GM13977 (cell line): Measurements from ENCODE around the gene SNX17.

Source experiments
- DNase-seq: peaks from one replicate; pipeline ENCODE4 v3.0.0; 2012; ENCODE audit warnings: low spot score
- CTCF ChIP-seq: IDR thresholded peaks from 2 replicates; pipeline ENCODE4 v1.5.1; 2012; ENCODE audit warnings: mild to moderate bottlenecking, control low read depth; ENCODE audit not compliant: insufficient read depth; ENCODE audit errors: extremely low read depth, missing control alignments
- in situ Hi-C: fragments of 300-500 bp; cut with MboI; formaldehyde crosslinking; loops from one replicate; pipeline ENCODE4 v1.12.0; 2022; ENCODE audit warnings: low sequenced_read_pairs, low pct_unique_long_range_greater_than_20kb, mixed read lengths, inconsistent platforms; ENCODE audit not compliant: unreplicated experiment

The SNX17 gene

GRCh38 chr2:27400348-27401135 is 30.1 kb downstream of the SNX17 start:
- no peak for DNase-seq
- in situ Hi-C loops = no loop called here
- no peak for TF ChIP-seq CTCF

GRCh38 chr2:27407798-27408491 is 37.5 kb downstream of the SNX17 start:
- in situ Hi-C loops = no loop called here
- no peak for DNase-seq
- peak; percentile 16 for TF ChIP-seq CTCF

GRCh38 chr2:27408601-27409320 is 38.3 kb downstream of the SNX17 start:
- DNase-seq = peak; percentile 47
- TF ChIP-seq CTCF = no peak
- in situ Hi-C loops = no loop called here

- TF ChIP-seq CTCF = no peak
- in situ Hi-C loops = no loop called here
- DNase-seq = peak; percentile 97
Observed at GRCh38 chr2:27409321-27410073, 39.1 kb downstream of the SNX17 start, which contains the start of gene PPM1G. PPM1G (minus strand) TSS chr2:27409591; CDS start chr2:27409422, 169 bp downstream.

GRCh38 chr2:27412419-27413152 is 42.2 kb downstream of the SNX17 start:
- DNase-seq = no peak
- in situ Hi-C loops = no loop called here
- TF ChIP-seq CTCF = no peak
